K562 (cell line): ENCODE data around the gene RALGPS1.

Experiments
- BACH1 ChIP-seq: fragments of 200-800 bp; sonication (Bioruptor generic); IDR thresholded peaks from 2 replicates; pipeline ENCODE4 v1.6.1; 2016; ENCODE audit warnings: missing genetic modification characterization, missing compliant biosample characterization
- CEBPB ChIP-seq: fragments of 450-650 bp; IDR thresholded peaks from 2 replicates; pipeline ENCODE4 v1.6.1; 2016; ENCODE audit warnings: missing genetic modification characterization, missing compliant biosample characterization
- CHD4 ChIP-seq: fragments of 200-600 bp; sonication (generic); IDR thresholded peaks from 3 replicates; pipeline ENCODE4 v1.6.1; 2012; ENCODE audit warnings: low read depth, mild to moderate bottlenecking, mixed read lengths, low read length, inconsistent platforms; ENCODE audit not compliant: insufficient read depth, insufficient replicate concordance, poor library complexity, severe bottlenecking
- CTCF ChIP-seq, 3 experiments: IDR thresholded peaks in 2 of 3; conservative IDR thresholded peaks in 1 of 3; 2 replicates each; pipeline ENCODE4 v1.5.1; 2011 to 2012; ENCODE audit warnings: low read length in 3 of 3, mild to moderate bottlenecking in 3 of 3, control low read depth in 2 of 3, improper control_type of control experiment in 1 of 3, inconsistent platforms in 1 of 3, low read depth in 1 of 3, mixed read lengths in 1 of 3, moderate library complexity in 1 of 3; ENCODE audit not compliant: insufficient read depth in 2 of 3
- HMGN3 ChIP-seq: IDR thresholded peaks from 2 replicates; pipeline ENCODE4 v1.6.1; 2011; ENCODE audit warnings: borderline replicate concordance, low read depth, mild to moderate bottlenecking, mixed read lengths, low read length; ENCODE audit not compliant: insufficient read length; ENCODE audit errors: extremely low read depth
- HOXB6 ChIP-seq: fragments of 250-450 bp; sonication (Bioruptor Pico); IDR thresholded peaks from 2 replicates; pipeline ENCODE4 v1.5.1; 2022; ENCODE audit warnings: mild to moderate bottlenecking, borderline replicate concordance
- KAT2B ChIP-seq: IDR thresholded peaks from one replicate; pipeline ENCODE4 v1.6.1; 2012; ENCODE audit warnings: low read depth, mild to moderate bottlenecking, control low read depth, inconsistent platforms, low read length, moderate library complexity
- KLF10 ChIP-seq: fragments of 250-450 bp; sonication (Bioruptor Pico); IDR thresholded peaks from 2 replicates; pipeline ENCODE4 v1.6.1; 2021; ENCODE audit warnings: matching md5 sums
- MYC ChIP-seq, 2 experiments: fragments of 250-450 bp in 1 of 2; sonication (Bioruptor Pico) in 1 of 2; IDR thresholded peaks; 2 replicates each; pipeline versions ENCODE4 v1.5.1 to v1.6.1; 2012 to 2021; ENCODE audit warnings: low read depth in 2 of 2, borderline replicate concordance in 1 of 2, improper control_type of control experiment in 1 of 2, low read length in 1 of 2, mild to moderate bottlenecking in 1 of 2, moderate library complexity in 1 of 2
- NONO ChIP-seq, 2 experiments: fragments of 200-400 bp in 1 of 2; fragments of 450-650 bp in 1 of 2; formaldehyde crosslinking in 1 of 2; IDR thresholded peaks; 2 replicates each; pipeline ENCODE4 v1.6.1; 2017; ENCODE audit warnings: low read depth in 2 of 2, mild to moderate bottlenecking in 2 of 2, moderate library complexity in 2 of 2, low read length in 1 of 2

- TF ChIP-seq KLF10 (CRISPR knock-in tag) (no peak), CTCF (IDR thresholded peaks at IDR 0.05 in 2 of 3, conservative IDR thresholded peaks at IDR 0.05 in 1 of 3; ENCODE audit: insufficient read depth in 2 of 3, low read depth in 1 of 3, low read length in 3 of 3) (no peak), CEBPB (tag) (no peak), BACH1 (tag) (no peak), KAT2B (no peak), HMGN3 (no peak), HOXB6 (CRISPR knock-in tag) (no peak), MYC (IDR thresholded peaks at IDR 0.05; ENCODE audit: low read depth, low read length) (no peak), MYC (CRISPR knock-in tag; IDR thresholded peaks at IDR 0.05; ENCODE audit: borderline replicate concordance, low read depth) (no peak), NONO (IDR thresholded peaks at IDR 0.05; ENCODE audit: low read depth in 2 of 2, low read length in 1 of 2) (no peak), CHD4 (no peak)
These were observed 168.8 kb downstream of the RALGPS1 start for GRCh38 chr9:127083138-127083980.
